Measurements from ENCODE around the gene APRT. TPM values are rescaled to one million over a fixed set of nuclear protein-coding genes. Genes with fewer than 3 reads are reported as not detected.

APRT gene
- total and polyA plus RNA-seq, 12 donors = 20.8 to 166 (median 36.9) TPM

DNA sequence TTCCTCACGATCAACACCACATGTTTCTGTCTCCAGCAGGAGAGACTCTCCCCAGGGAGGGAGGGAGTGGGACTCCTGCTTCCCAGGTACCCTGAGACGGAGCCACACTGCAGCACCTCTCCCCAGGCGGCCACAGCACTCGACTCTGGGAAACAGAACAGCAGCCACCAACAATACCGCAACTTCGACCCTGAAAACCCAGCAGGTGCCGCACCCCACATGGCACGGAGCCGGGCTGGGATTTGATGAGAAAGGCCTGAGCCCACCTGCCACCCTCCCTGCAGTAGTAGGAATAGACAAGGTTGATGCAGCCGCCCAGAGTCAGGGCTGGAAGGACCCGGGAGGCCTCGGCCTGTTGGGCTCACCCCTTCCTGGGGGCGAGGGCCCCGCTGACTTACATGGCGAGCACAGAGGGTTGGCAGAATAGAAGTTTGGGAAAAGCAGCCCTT lies 30.6 kb upstream of the APRT start:
- DNase-seq = no peak
- H3K36me3 ChIP-seq = peaks cover 0 to 55% (median 9%) of the 10 kb centered on the region in 9 donors
- TF ChIP-seq, protein P1, sequence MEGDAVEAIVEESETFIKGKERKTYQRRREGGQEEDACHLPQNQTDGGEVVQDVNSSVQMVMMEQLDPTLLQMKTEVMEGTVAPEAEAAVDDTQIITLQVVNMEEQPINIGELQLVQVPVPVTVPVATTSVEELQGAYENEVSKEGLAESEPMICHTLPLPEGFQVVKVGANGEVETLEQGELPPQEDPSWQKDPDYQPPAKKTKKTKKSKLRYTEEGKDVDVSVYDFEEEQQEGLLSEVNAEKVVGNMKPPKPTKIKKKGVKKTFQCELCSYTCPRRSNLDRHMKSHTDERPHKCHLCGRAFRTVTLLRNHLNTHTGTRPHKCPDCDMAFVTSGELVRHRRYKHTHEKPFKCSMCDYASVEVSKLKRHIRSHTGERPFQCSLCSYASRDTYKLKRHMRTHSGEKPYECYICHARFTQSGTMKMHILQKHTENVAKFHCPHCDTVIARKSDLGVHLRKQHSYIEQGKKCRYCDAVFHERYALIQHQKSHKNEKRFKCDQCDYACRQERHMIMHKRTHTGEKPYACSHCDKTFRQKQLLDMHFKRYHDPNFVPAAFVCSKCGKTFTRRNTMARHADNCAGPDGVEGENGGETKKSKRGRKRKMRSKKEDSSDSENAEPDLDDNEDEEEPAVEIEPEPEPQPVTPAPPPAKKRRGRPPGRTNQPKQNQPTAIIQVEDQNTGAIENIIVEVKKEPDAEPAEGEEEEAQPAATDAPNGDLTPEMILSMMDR (IDR thresholded peaks at IDR 0.05) = no peak

DNA sequence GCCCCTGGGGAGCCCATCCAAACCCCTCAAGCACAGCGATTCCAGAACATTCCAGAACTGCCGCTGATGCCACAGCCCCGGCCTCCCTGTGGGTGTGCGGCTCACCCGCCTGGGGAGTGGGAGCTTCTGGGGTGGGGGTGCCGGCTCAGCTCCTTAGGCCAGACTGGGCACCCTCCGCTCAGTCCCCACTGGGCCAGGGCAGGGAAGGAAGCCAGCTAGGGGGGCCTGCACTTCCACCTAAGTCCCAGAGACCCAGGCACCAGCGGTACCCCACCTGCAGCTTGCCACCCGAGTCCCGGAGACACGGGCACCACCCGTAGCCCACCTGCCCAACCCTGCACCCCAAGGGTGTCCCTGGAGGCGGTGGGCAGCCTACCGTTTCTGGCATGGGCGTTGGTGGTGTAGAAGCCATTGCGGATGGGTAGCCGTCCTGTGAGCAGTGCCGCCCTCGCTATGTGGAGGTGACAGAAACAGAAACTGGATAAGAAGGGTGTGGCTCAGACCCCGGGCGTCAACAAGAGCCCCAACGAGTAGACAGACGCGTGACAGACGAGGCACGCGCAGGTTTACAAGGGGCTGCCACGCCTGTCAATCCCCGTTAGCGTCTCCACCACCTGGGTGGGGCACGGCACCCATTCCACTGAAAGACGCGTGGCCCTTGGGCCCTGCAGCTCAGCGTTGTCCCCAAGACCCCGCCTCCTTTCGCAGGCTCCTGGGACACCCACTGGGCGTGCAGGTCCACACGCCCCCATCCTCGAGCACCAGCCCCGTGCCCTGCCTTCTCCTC lies 30.0 kb upstream of the APRT start:
- DNase-seq (no peak), ATAC-seq (no peak)
- intact Hi-C loops (cut with DNase I) = no loop called here
- H3K27ac ChIP-seq = no peak overlapping the region
- H3K4me1 ChIP-seq = peaks cover 0 to 4% (median 0%) of the 10 kb centered on the region in 9 donors
- no peak overlapping the region for H3K4me3 ChIP-seq
- peaks cover 0 to 54% (median 9%) of the 10 kb centered on the region in 9 donors for H3K36me3 ChIP-seq
- WGBS, 2 donors = 93 to 95% methylated on average over 40 of the region's 40 CpGs
- H3K9me3 ChIP-seq = no peaks in the 10 kb centered on the region
- H3K27me3 ChIP-seq = no peaks in the 10 kb centered on the region
- TF ChIP-seq, protein P1 (IDR thresholded peaks at IDR 0.05) = no peak

More for the DNA sequence above, 30.6 kb upstream of the APRT start:
- no peak overlapping the region for H3K4me3 ChIP-seq
- no peak for ATAC-seq
- 82 to 96% methylated on average over 15 of the region's 15 CpGs for WGBS, 2 donors
- H3K27ac ChIP-seq = no peak overlapping the region
- no peaks in the 10 kb centered on the region for H3K27me3 ChIP-seq
- H3K4me1 ChIP-seq = peaks cover 0 to 4% (median 0%) of the 10 kb centered on the region in 9 donors
- H3K9me3 ChIP-seq = no peaks in the 10 kb centered on the region
- intact Hi-C loops (cut with DNase I) = no loop called here

DNA sequence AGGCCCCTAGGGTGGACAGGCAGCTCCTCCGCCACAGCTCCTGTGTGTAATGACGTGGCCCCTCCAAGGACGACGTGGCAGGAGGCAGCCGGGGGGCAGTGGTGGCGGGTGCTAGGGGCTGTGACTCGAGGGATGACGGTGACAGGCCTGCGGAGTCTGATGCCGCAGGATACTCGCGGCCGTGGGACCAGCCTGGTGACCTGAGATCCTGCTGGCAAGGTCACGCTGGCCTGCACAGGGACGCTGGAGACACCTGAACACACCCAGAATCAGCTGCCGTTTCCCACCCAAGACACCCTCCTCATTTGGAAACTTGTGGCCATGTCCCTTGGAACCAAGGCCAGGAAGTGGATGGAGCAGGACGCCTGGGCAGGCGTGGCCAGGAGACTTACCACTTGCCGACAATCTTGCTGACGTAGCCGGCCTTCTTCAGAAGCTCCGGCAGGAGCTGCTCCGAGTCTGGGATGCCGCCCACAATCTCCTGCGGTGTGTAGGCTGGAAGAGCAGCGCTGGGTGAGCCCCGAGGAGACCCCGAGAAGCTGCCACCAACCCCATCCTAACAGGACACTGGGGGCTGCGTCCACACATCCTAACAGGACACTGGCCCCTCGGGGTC lies 29.0 kb upstream of the APRT start:
- no peaks in the 10 kb centered on the region for H3K27me3 ChIP-seq
- H3K9me3 ChIP-seq = no peaks in the 10 kb centered on the region
- H3K4me1 ChIP-seq = peaks cover 0 to 4% (median 0%) of the 10 kb centered on the region in 9 donors
- peaks cover 0 to 58% (median 9%) of the 10 kb centered on the region in 9 donors for H3K36me3 ChIP-seq
- H3K4me3 ChIP-seq = no peak overlapping the region
- ATAC-seq (no peak), DNase-seq (no peak)
- no peak overlapping the region for H3K27ac ChIP-seq
- intact Hi-C loops (cut with DNase I) = no loop called here
- TF ChIP-seq, protein P1 (IDR thresholded peaks at IDR 0.05) = no peak
- 93 to 94% methylated on average over 30 of the region's 30 CpGs for WGBS, 2 donors

DNA sequence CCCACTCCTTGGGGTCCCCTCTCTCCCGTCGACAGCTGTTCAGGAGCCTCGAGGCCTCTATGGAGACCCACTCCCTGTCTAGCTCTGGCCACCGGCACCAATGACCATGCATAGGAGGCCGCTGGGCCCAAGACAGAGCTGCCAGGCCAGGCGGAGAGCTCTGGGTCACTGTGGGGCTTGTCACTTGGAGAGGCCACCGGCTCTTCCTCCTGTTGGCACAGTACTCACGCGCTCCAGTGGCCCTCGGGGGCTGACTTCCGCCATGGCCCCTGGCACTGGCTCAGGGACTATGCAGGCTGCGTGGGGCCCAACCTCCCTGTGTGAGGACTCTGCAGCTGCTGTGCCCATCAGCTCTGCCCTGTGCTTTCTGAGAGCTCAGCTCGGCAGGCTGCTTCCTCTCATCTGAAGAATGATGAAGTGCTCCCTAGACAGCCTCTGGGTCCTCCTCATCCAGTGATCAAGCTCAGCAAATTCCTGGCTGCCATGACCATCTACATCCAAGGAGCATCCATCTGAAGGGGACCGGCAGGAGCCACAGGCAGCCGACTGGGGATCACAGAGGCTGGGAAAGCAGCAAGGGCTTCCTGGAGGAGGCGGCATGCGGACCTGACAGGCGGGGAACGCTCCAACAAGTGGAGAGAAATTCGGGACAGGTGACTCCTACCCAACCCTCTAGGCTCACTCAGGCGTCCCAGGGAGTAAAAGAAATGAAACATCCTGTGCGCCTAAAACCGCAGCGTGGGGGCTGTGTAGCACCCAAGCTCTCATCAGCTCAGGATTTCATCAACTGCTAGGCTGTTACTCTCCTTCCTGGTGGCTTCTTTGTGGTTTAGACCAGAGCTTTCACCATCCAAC lies 28.2 kb upstream of the APRT start:
- Histone ChIP-seq H3K9me3 (no peaks in the 10 kb centered on the region), H3K27me3 (no peaks in the 10 kb centered on the region), H3K4me1 (peaks cover 0 to 4% (median 0%) of the 10 kb centered on the region in 9 donors), H3K36me3 (peaks cover 0 to 65% (median 9%) of the 10 kb centered on the region in 9 donors), H3K27ac (no peak overlapping the region), H3K4me3 (no peak overlapping the region)
- TF ChIP-seq, protein P1 (IDR thresholded peaks at IDR 0.05) = no peak
- WGBS, 2 donors = 92 to 94% methylated on average over 24 of the region's 24 CpGs
- no peak for DNase-seq
- ATAC-seq = no peak
- intact Hi-C loops (cut with DNase I) = no loop called here

All from heart right ventricle (tissue), 16 donors.